Transverse colon (tissue), 4 donors: ENCODE measurements around the gene CEP192. TPM values are rescaled to one million over a fixed set of nuclear protein-coding genes. Genes with fewer than 3 reads are reported as not detected.

Experiments used
- DNase-seq: peaks from one replicate; pipeline ENCODE4 v3.0.0-alpha.2; 2019
- H3K27ac ChIP-seq, 4 donors: fragments of 200-600 bp; sonication (generic); 2 replicates each; pipeline ENCODE4 v1.5.1; 2016 to 2018; ENCODE audit warnings: inconsistent platforms in 4 of 4
- H3K27me3 ChIP-seq: fragments of 200-600 bp; sonication (generic); 2 replicates; pipeline ENCODE4 v1.5.1; 2017; ENCODE audit warnings: inconsistent platforms
- H3K36me3 ChIP-seq, 4 donors: fragments of 200-600 bp; sonication (generic); 2 replicates each; pipeline ENCODE4 v1.5.1; 2017 to 2019; ENCODE audit warnings: inconsistent platforms in 4 of 4
- H3K4me1 ChIP-seq, 4 donors: fragments of 200-600 bp; sonication (generic); 2 replicates each; pipeline ENCODE4 v1.5.1; 2017 to 2020; ENCODE audit warnings: inconsistent platforms in 4 of 4
- H3K4me3 ChIP-seq, 4 donors: fragments of 200-600 bp; sonication (generic); 1 replicate in 1 of 4; 2 replicates in 3 of 4; pipeline versions ENCODE4 v1.5.1 to v1.6.1; 2017 to 2019; ENCODE audit warnings: inconsistent platforms in 4 of 4
- H3K9me3 ChIP-seq, 2 donors: fragments of 200-600 bp; sonication (generic); 2 replicates each; pipeline ENCODE4 v1.5.1; 2017 to 2019; ENCODE audit warnings: inconsistent platforms in 2 of 2
- CTCF ChIP-seq, 5 experiments: fragments of 200-600 bp in 3 of 5; fragments of 450-650 bp in 2 of 5; sonication (generic) in 3 of 5; IDR thresholded peaks; 1 replicate in 2 of 5; 2 replicates in 3 of 5; pipeline ENCODE4 v1.5.1; 2016 to 2017; ENCODE audit warnings: antibody characterized with exemption in 5 of 5, inconsistent platforms in 3 of 5, mild to moderate bottlenecking in 2 of 5, moderate library complexity in 1 of 5
- EP300 ChIP-seq: sonication (generic); formaldehyde crosslinking; IDR thresholded peaks from one replicate; pipeline ENCODE4 v1.6.1; 2017; ENCODE audit warnings: antibody characterized with exemption, low read depth
- POLR2A ChIP-seq: fragments of 450-650 bp; IDR thresholded peaks from one replicate; pipeline ENCODE4 v1.6.1; 2016; ENCODE audit warnings: antibody characterized with exemption, mild to moderate bottlenecking, moderate library complexity
- POLR2AphosphoS5 ChIP-seq, 3 donors: sonication (generic); formaldehyde crosslinking; IDR thresholded peaks; one replicate each; pipeline ENCODE4 v1.6.1; 2016; ENCODE audit warnings: antibody characterized with exemption in 3 of 3
- WGBS, 2 donors: methylation state at CpG; one replicate each; pipeline ENCODE4 v1.1.5; 2018; ENCODE audit warnings: low coverage in 1 of 2; 5-methylcytosine and 5-hydroxymethylcytosine counted together
- in situ Hi-C, 4 donors: fragments of 200-750 bp; cut with MboI; loops; one replicate each; pipeline versions ENCODE4 v1.15.0 to v1.15.1; 2017; ENCODE audit warnings: low sequenced_read_pairs in 3 of 4, low pct_ligation_motif_present in 1 of 4, low pct_unique_long_range_greater_than_20kb in 1 of 4
- intact Hi-C: fragments of 100-400 bp; cut with DNase I; formaldehyde crosslinking; loops from one replicate; pipeline ENCODE4 v1.15.1; 2023; ENCODE audit warnings: low total_unique reads
- total RNA-seq, 4 donors: library from RNA; depleted of rRNA; stranded (reverse); fragments of >200 nt; gene quantifications; one replicate each; pipeline ENCODE4 v1.1.0, GENCODE V29; 2016

Gene CEP192
- total RNA-seq, 4 donors from 2014 or later: 21.3 to 40.0 (median 34.1) TPM

GRCh38 chr18:13067124-13067523 is 76.0 kb downstream of the CEP192 start:
- WGBS, 2 donors: 78 to 88% methylated on average over 4 of the region's 4 CpGs
- peaks cover 0 to 44% (median 21%) of the 10 kb centered on the region in 4 donors for H3K36me3 ChIP-seq

GRCh38 chr18:13067966-13068365 is 76.8 kb downstream of the CEP192 start:
- intact Hi-C loops: no loop called here
- no peak for TF ChIP-seq POLR2AphosphoS5 (IDR thresholded peaks at IDR 0.05)
- no peak for TF ChIP-seq EP300
- no peak for TF ChIP-seq POLR2A
- no peak for TF ChIP-seq CTCF (IDR thresholded peaks at IDR 0.05)
- Histone ChIP-seq H3K4me3 (no peak overlapping the region), H3K27ac (no peak overlapping the region), H3K36me3 (peaks cover 0 to 51% (median 25%) of the 10 kb centered on the region in 4 donors), H3K4me1 (no peaks in the 10 kb centered on the region), H3K27me3 (no peaks in the 10 kb centered on the region), H3K9me3 (no peaks in the 10 kb centered on the region)
- in situ Hi-C loops: no loop called here
- DNase-seq: no peak
- WGBS, 2 donors: 91 to 97% methylated on average over 7 of the region's 7 CpGs

More at GRCh38 chr18:13067124-13067523, 76.0 kb downstream of the CEP192 start:
- H3K4me3 ChIP-seq: no peak overlapping the region
- in situ Hi-C loops (no loop called here), intact Hi-C loops (no loop called here)
- DNase-seq: no peak
- H3K4me1 ChIP-seq: no peaks in the 10 kb centered on the region
- no peaks in the 10 kb centered on the region for H3K9me3 ChIP-seq
- TF ChIP-seq EP300 (no peak), CTCF (IDR thresholded peaks at IDR 0.05) (no peak), POLR2AphosphoS5 (IDR thresholded peaks at IDR 0.05) (no peak), POLR2A (no peak)
- H3K27ac ChIP-seq: no peak overlapping the region
- no peaks in the 10 kb centered on the region for H3K27me3 ChIP-seq

- Histone ChIP-seq H3K27ac (no peak overlapping the region), H3K27me3 (no peaks in the 10 kb centered on the region), H3K9me3 (no peaks in the 10 kb centered on the region), H3K4me3 (no peak overlapping the region), H3K36me3 (peaks cover 0 to 69% (median 34%) of the 10 kb centered on the region in 4 donors), H3K4me1 (no peaks in the 10 kb centered on the region)
- no peak for TF ChIP-seq EP300
- TF ChIP-seq POLR2A: no peak
- TF ChIP-seq POLR2AphosphoS5 (IDR thresholded peaks at IDR 0.05): no peak
- no peak for TF ChIP-seq CTCF (IDR thresholded peaks at IDR 0.05)
- WGBS, 2 donors: 80 to 97% methylated on average over 1 to 5 of the region's 5 CpGs
- no peak for DNase-seq
- intact Hi-C loops (no loop called here), in situ Hi-C loops (no loop called here)
These were observed 79.3 kb downstream of the CEP192 start for GRCh38 chr18:13070460-13070859.

- H3K36me3 ChIP-seq: peaks cover 0 to 37% (median 13%) of the 10 kb centered on the region in 4 donors
- no peaks in the 10 kb centered on the region for H3K27me3 ChIP-seq
- H3K27ac ChIP-seq: no peak overlapping the region
- H3K4me1 ChIP-seq: no peaks in the 10 kb centered on the region
- peaks cover 0 to 3% of the 10 kb centered on the region in 2 donors for H3K9me3 ChIP-seq
- no peak for DNase-seq
- no peak overlapping the region for H3K4me3 ChIP-seq
- intact Hi-C loops: no loop called here
- WGBS, 2 donors: 38 to 73% methylated on average over 1 to 9 of the region's 9 CpGs
- TF ChIP-seq EP300: no peak
- TF ChIP-seq POLR2A: no peak
- no peak for TF ChIP-seq POLR2AphosphoS5 (IDR thresholded peaks at IDR 0.05)
- no peak for TF ChIP-seq CTCF (IDR thresholded peaks at IDR 0.05)
- in situ Hi-C loops: no loop called here
These were observed 85.7 kb downstream of the CEP192 start for GRCh38 chr18:13076886-13077285.
